ENCODE data around the gene NHLRC2.
"Not testable (repeated sequence)": the region's sequence is repeated elsewhere in the genome, so short reads cannot be mapped to it uniquely, and the experiment has no call there.

The NHLRC2 gene

DNA sequence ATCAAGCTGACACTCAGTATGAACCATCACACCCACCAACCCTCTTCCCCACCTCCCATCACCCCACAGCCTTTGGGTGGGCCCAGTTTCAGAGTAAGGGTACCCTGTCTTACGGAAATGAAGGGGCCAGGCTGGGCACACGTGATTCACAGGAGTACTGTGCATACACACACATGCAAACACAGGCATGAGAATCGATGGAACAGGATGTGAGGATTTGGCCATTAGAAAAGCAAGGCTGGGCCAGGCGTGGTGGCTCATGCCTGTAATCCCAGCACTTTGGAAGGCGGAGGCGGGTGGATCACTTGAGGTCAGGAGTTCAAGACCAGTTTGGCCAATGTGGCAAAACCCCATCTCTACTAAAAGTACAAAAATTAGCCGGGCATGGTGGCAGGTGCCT, 88.7 kb downstream of the NHLRC2 start:
- DNase-seq (ENCODE audit: low read depth): not testable (repeated sequence)

DNA sequence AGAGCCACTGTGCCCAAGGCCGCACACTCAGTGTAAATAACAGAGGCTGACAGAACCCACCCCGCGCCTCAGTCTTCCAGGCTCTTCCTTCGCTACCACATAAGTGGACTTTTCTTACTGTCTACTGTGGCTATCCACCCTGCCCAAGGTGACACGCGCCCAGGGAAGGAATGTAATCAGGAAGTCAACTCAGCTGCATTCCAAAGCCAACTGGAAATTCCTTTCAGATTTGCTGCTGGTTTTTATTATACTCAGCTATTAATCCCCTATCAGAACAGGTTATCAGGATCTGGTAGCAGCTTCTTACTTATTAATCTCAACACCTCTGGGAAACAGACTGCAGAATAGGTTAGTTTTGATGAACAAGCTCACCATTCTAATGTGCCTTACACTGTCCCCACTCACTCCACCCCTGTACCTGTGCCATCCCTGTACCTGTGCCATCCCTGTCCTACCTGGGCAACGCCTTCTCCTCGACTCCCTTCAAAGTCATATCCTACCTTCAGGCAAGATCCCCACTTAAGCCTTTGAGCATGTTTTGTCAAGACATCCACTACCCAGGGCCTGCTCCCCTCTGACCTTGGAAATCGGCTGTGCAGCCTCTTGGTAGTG, 90.7 kb downstream of the NHLRC2 start:
- DNase-seq (ENCODE audit: low read depth): no peak

DNA sequence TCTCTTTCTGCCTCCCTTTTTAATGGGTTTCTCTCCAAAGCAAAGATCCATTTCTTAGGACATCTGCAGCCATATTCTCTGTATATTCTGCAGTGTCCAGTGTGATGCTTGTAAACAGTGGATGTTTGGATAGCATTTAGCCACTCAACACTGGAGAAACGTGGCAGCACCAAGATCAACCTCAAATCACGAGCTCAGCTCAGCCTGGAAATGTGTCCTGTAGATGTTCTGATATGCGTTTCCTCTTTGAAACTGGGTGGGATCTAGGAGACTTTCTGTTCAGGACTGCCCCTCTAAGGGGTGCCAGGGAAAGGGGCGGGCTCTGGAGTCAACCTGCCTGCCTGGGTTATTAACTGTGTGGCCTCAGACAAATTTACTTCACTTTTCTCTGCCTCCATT, 91.2 kb downstream of the NHLRC2 start:
- DNase-seq (ENCODE audit: low read depth): no peak

DNA sequence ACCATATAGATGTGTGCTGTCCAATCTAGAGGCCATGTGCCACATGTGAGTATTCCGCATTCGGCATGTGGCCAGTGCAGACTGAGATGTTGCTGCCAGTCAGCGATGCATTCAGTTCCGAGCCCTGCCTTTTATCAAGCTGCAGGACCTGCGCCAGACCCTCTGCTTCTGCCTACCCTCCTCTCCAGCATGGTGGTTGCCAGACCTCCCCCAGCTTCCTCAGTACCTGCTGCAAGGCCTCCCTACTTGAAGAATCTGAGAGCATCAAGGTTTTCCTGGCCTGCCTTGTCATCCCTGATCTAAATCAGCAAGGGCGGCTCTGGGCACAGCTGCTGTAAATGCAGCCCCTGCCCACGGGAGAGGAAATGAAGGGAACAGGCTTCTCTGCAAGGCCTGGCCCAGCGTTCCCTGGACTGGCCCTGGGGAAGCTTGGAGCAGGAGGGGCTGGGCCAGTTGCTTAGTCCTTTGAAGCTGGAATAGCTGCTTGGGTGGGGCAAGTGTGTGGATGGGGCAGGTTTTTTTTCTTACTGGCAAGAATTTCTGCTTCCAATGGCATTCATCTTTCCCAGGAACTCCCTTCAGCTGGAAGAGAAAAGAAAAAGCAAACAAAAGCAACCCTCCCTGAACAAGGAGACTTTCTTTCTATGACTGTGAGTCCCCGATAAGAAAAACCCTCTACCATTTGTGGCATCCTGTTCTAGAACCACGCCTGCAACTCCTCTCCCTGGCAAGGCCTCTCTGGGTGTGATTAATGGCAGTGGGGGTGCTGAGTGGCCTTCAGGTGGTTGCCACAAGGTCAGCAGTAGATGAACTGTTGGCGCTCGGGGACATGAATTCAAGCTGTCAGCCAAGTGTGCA, 93.0 kb downstream of the NHLRC2 start:
- DNase-seq (ENCODE audit: low read depth): no peak

DNA sequence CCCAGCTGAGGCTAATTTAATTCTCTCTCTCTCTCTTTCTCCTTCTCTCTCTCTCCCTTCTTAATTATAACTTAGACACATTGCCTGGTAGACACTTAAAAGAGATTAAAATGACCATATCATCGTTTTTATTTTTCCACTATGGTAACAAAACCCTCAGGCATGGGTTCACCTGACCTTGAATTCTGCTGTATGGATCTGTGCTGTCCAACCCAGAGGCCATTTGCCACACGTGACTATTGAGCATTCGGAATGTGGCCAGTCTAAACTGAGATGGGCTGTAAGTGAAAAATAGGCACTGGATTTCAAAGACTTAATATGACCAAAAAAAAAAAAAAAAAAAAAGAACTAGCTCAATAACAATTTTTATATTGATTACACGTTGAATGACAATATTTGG, 93.6 kb downstream of the NHLRC2 start:
- no peak for DNase-seq (ENCODE audit: low read depth)

DNA sequence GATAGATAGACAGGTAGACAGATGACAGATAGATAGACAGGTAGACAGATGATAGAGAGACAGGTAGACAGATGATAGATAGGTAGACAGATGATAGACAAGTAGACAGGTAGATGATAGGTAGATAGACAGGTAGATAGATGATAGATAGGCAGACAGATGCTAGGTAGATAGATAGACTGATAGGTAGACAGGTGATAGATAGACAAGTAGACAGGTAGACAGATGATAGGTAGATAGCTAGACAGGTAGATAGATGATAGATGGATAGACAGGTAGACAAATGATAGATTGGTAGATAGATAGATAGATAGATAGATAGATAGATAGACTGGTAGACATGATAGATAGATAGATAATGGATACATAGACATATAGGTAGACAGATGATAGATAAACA, 95.8 kb downstream of the NHLRC2 start:
- DNase-seq (ENCODE audit: low read depth): no peak

DNA sequence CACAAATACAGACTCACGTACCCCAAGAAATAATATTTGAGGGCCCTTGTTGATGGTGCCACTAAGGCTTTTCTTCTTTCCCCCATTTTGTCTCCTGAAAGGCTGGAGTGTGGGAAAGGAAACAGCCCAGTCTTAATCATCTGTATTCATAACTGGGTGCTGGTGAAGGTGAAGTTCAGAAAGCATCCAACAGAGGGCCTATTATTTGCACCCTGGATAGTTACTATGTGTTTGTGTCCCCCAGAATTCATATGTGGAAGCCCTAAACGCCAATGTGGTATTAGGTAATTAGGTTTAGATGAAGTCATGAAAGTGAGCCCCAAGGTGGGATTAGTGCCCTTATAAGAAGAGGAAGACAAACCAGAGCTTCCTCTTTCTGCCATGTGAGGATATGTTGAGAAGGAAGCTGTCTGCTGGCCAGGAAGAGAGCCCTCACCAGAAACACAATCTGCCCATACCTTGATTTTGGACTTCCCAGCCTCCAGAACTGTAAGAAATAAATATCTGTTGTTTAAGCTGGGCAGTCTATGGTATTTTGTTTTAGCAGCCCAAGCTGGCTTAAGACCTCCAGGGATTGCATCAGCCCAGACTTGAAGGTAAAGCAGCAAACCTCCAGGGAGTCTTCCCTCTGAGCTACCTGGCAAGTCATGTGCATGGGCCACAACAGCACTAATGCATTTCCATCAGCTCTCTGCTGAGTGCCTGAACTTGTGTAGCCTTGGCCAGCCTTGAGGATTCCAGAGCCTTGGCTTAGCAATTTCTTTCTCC, 99.2 kb downstream of the NHLRC2 start:
- no peak for DNase-seq (ENCODE audit: low read depth)

DNA sequence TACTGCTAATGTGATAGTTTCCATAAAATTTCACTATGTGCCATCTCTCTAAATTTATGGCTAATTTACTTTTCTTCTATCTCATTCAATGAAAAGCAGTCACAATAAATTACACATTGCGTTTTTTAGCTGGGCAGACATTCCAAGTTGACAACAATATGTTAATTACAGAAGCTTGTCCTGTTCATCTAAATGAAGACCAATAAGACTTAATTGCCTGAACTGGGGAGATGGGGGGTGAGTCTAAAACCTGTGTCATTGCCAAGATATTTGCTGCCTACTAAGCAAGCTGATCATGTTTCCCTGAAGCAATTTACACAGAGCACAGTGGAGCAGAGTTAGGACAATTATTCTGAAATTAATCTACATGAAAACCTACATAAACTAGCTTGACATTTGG, 99.9 kb downstream of the NHLRC2 start:
- no peak for DNase-seq (ENCODE audit: low read depth)

DNA sequence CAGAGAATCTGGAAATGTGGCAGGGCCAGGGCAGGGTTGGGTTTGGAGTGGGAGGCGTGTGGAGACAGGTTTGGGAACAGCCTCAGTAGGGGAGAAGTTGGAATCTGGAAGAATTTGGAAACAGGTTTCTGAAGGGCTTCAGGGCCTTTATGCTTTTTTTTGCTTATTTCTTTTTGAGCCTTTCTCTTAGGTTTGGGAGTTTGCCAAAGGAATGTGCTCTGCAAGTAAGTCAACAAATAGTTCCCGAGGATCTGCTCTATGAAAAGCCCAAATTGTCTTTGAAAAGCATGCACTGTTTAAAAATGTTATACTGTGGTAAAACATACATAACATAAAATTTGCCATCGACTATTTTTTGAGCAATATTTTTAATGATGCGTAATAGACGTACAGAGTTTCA, 102.6 kb downstream of the NHLRC2 start:
- DNase-seq (ENCODE audit: low read depth): no peak

DNA sequence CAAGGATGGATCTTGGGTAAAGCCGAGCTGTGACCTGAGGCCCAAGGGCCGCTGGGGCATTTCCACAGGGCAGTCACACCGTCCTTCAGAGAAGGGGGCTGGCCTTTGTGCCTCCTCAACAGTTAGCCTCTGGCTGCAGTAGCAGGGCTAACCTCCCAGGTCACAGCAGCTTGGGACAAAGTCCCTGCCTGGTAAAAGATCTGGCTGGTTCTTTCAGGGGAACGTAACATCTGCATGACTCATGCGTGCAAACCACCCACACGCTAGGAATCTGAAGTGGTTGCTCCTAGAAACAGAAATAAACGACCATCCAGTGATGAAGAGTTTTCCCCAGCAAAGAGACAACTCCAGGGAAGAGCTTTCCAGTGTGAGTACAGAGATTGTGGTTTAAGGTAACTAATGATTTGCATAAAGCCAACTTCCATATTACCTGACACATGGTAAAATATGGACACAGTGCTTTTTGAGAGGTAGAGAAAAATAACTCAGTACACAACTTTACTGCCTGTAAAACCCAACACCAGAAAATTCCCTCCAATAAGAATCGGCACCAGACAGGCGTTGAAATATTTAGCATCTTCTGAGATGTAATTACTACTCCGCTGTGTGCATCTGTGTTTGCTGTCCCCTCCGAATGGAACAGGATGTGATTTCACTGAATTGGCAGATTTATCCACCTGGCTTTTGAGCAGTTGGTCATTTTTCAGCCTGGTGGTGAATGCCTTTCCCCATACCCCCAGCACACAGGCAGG, 104.3 kb downstream of the NHLRC2 start:
- DNase-seq (ENCODE audit: low read depth): no peak

DNA sequence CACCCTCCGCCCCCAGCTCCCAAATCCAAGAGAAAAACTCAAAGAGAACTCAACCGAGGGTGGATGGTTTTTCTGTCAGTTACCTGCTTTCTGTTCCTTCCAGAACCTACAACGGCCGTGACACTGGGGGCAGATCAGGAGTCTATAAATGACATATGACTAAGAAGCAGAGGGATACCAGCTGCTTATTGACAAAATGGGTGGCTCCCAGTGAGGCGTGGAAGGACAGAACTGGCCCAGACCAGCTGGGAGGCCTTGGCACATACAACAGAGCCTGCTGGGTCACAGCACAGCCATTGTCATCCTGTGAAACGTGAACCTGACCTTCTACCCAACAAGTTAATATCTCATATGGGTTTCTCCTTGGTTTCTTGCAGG, 104.9 kb downstream of the NHLRC2 start:
- DNase-seq (ENCODE audit: low read depth): no peak

DNA sequence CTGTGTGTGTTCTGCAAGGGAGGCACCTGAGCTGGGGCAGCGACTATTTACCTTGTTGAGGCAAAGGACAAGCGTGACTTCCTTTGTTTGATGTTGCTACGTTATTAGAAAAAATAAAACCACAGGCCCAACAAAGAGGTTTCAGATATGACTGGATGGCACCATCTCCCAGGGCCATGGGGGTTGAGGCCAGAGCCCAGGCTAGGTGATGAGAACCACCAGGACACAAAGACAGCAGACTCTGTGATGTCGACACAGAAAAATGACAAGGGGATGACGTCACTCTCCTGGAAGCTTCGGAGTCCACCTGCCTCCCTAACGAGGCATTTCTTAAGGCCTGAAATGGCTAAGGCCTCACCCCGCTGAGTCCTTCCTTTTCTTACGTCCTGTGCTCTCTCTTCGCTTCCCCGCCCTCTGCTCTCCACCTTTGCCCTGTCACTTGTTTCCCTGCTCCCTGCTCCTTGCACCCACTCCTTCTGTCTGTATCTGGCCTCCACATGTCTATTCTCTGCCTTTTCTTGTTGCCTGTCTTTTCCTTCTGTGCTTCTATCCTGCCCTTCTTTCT, 106.2 kb downstream of the NHLRC2 start:
- DNase-seq (ENCODE audit: low read depth): no peak

DNA sequence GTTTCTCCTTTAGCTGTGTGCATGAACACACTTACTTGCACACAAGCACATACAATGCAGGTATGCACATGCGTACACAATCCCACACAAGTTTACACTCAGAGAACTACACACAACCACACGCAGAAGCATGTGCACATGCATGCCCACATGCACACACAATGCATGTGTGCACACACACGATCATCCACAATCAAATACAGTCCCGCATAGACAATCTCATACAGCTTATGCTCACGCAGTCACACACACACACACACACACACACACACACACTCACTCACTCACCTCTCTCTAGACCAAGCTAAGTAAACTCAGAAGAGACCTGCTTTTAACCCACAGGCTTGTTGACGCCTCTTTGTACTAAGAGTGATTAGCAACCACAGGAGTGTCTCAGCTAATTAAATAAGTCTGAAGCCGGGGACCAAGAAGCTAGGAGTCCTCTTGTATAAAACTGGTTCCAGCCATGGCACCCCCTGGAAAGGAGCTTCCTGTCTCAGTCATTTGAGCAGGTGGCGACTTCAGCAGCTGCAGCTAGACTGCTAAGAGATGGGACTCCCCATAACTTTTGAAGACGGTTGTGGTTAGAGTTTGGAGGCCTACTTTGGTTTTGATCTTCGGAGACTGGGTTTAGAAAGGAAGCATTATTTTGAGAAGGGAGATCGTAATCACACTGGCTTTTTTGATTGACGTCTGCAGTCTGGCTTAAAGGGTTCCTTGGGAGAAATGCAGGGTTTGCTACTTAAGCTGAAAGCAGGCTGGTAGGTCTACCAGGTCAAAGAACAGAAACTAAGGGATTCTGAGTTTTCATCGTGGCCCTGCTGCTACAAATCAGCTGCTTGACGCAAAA, 106.9 kb downstream of the NHLRC2 start:
- DNase-seq (ENCODE audit: low read depth): peak; percentile 47

DNA sequence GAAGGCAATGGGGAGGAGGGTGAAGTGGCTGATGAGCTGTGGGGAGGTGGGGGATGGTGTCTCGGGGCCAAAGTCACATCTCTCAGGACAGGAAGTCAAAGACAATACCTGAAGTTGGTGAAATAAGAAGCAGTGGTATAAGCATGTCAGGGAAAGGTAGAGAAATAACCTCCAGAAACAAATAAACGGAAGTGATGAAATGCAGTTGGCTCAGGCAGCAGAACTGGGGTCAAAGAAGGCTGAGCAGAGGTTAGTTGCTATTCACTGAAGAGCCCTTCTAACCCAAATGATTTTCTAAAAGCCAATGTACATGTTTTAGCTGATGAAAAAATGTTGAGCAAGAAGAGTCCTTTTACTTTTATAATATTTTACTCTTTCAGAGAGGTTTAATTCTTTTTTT, 110.6 kb downstream of the NHLRC2 start:
- no peak for DNase-seq (ENCODE audit: low read depth)

DNA sequence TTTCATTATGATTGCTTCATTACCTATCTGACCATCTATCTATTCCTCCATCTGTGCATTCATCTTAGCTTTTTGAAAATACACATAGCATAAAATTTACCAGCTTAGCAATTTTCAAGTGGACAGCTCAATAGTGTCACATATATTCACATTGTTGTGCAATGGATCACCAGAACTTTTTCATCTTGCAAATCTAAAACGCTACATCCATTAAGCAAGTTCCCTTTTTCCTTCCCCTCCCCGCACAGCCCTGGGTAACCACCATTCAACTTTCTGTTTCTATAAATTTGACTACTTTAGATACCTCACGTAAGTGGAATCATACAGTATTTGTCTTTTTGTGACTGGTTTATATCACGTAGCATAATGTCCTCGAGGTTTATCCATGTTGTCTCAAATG, 111.2 kb downstream of the NHLRC2 start:
- DNase-seq (ENCODE audit: low read depth): no peak
